ENCODE data around the gene ZFYVE9. TPM values are rescaled to one million over a fixed set of nuclear protein-coding genes. Genes with fewer than 3 reads are reported as not detected.
A peak's percentile ranks its signal among the peaks of the same experiment; 100 is the strongest.

The ZFYVE9 gene
- total and polyA plus RNA-seq, 2 of the 4 experiments (the other 2 are of a cell fraction), result 8.3 to 28.7 TPM

- H3K9ac ChIP-seq (ENCODE audit: low read depth, low read length), result 0 out of 2 replicates have a peak overlapping the region, but pooled peaks have one; percentile 49
- dilution Hi-C loops (cut with HindIII; ENCODE audit: low sequenced_read_pairs, unreplicated experiment), result no loop called here
- H2AFZ ChIP-seq (replicated peaks; ENCODE audit: low read length, poor library complexity), result no peak overlapping the region
- H3K27me3 ChIP-seq (ENCODE audit: control insufficient read depth, insufficient read depth, low read length), result no peaks in the 10 kb centered on the region
- peak overlapping the region; percentile 90; the same call in 1 of the 2 replicates for H2BK120ac ChIP-seq (ENCODE audit: low read depth, low read length)
- in situ Hi-C loops (cut with MboI; ENCODE audit: low sequenced_read_pairs), result no loop called here
- peaks cover 17 to 19% of the 10 kb centered on the region in 2 experiments for H3K79me1 ChIP-seq (ENCODE audit: low read depth in 1 of 2, low read length in 2 of 2)
- peak overlapping the region; percentile 75; the same call in 1 of the 2 replicates for H4K91ac ChIP-seq (ENCODE audit: insufficient read depth, low read depth, low read length)
- WGBS, 2 experiments (ENCODE audit: extremely low coverage in 2 of 2, insufficient read length in 1 of 2), result no CpG with 5 or more reads among the region's 2 CpGs
- H4K5ac ChIP-seq (ENCODE audit: low read depth, low read length), result peak overlapping the region; percentile 71
- no peaks in the 10 kb centered on the region for H4K20me1 ChIP-seq (ENCODE audit: insufficient read depth, low read length)
- no peaks in the 10 kb centered on the region for H3K9me1 ChIP-seq (ENCODE audit: insufficient read depth, low read length)
- DNase-seq (peak; percentile 71), ATAC-seq (ENCODE audit: low read depth) (peak; percentile 93)
- peak overlapping the region; percentile 42 for H2AK9ac ChIP-seq (replicated peaks; ENCODE audit: low read depth, low read length, poor library complexity)
- intact Hi-C loops (cut with micrococcal nuclease), result no loop called here
- H2BK5ac ChIP-seq (ENCODE audit: low read depth, low read length, poor library complexity, severe bottlenecking), result peak overlapping the region; percentile 97
- no peak for TF ChIP-seq USF2 (IDR thresholded peaks at IDR 0.05; ENCODE audit: low read depth, low read length)
- no peak for TF ChIP-seq MXI1 (IDR thresholded peaks at IDR 0.05; ENCODE audit: borderline replicate concordance, low read depth, low read length)
- TF ChIP-seq CTCF (conservative IDR thresholded peaks at IDR 0.05; ENCODE audit: low read depth, low read length), result no peak
- peak; percentile 22; the same call in 1 of the 2 replicates for TF ChIP-seq CEBPB (IDR thresholded peaks at IDR 0.05; ENCODE audit: low read depth, low read length)
- peak overlapping the region; percentile 78; the same call in 1 of the 2 replicates for H2AK5ac ChIP-seq (ENCODE audit: low read depth, low read length)
- no peak overlapping the region; the same call in 1 of the 2 replicates for H3K14ac ChIP-seq (replicated peaks; ENCODE audit: low read depth, low read length)
- peak overlapping the region; percentile 87; the same call in 1 of the 2 replicates for H3K4me2 ChIP-seq (ENCODE audit: low read depth, low read length)
- H4K8ac ChIP-seq (ENCODE audit: low read depth in 2 of 2, low read length in 2 of 2), result peak overlapping the region in 1 of 2 experiments; percentile 61; a peak in 1 of 4 replicates
- no TSS peak for BruUV-seq (replicated peaks)
- no peak overlapping the region for H3K4me3 ChIP-seq (ENCODE audit: insufficient read depth, low read depth, low read length)
- H3K4ac ChIP-seq (ENCODE audit: low read depth, low read length), result peak overlapping the region; percentile 92; the same call in 1 of the 2 replicates
- H3K56ac ChIP-seq (ENCODE audit: extremely low read depth, insufficient read depth, low read length), result peak overlapping the region; percentile 47; the same call in 1 of the 2 replicates
- H3K36me3 ChIP-seq (ENCODE audit: control insufficient read depth, insufficient read depth, low read length), result no peaks in the 10 kb centered on the region
- CTCF ChIA-PET, result no interaction called here
- no peak overlapping the region for H2BK15ac ChIP-seq (ENCODE audit: low read depth, low read length)
- H3K18ac ChIP-seq (ENCODE audit: low read depth, low read length), result peak overlapping the region; percentile 85
- peak overlapping the region; percentile 97; the same call in 1 of the 2 replicates for H3K27ac ChIP-seq (ENCODE audit: insufficient read depth, low read length)
- peaks cover 2% of the 10 kb centered on the region for H3K4me1 ChIP-seq (ENCODE audit: control insufficient read depth, insufficient read depth, low read length)
- peaks cover 2% of the 10 kb centered on the region; the same call in 1 of the 2 replicates for H3K9me3 ChIP-seq (ENCODE audit: control insufficient read depth, insufficient read depth, low read length)
- peak overlapping the region; percentile 89 for H2BK20ac ChIP-seq (ENCODE audit: low read depth, low read length)
- POLR2A ChIA-PET (ENCODE audit: unreplicated experiment), result no interaction called here
- peak overlapping the region; percentile 91 for H3K23ac ChIP-seq (ENCODE audit: low read depth, low read length)
Observed at GRCh38 chr1:52186449-52186848, 44.6 kb downstream of the ZFYVE9 start.

Data from IMR-90 (cell line).